Transverse colon (tissue), 4 donors: ENCODE measurements around the gene SCAPER.

Experiments used
- POLR2A ChIP-seq: fragments of 450-650 bp; IDR thresholded peaks from one replicate; pipeline ENCODE4 v1.6.1; 2016; ENCODE audit warnings: antibody characterized with exemption, mild to moderate bottlenecking, moderate library complexity
- POLR2AphosphoS5 ChIP-seq, 3 donors: sonication (generic); formaldehyde crosslinking; IDR thresholded peaks; one replicate each; pipeline ENCODE4 v1.6.1; 2016; ENCODE audit warnings: antibody characterized with exemption in 3 of 3
- TF ChIP-seq, protein P1 (sequence below), 5 experiments: fragments of 200-600 bp in 3 of 5; fragments of 450-650 bp in 2 of 5; sonication (generic) in 3 of 5; IDR thresholded peaks; 1 replicate in 2 of 5; 2 replicates in 3 of 5; pipeline ENCODE4 v1.5.1; 2016 to 2017; ENCODE audit warnings: antibody characterized with exemption in 5 of 5, inconsistent platforms in 3 of 5, mild to moderate bottlenecking in 2 of 5, moderate library complexity in 1 of 5

DNA sequence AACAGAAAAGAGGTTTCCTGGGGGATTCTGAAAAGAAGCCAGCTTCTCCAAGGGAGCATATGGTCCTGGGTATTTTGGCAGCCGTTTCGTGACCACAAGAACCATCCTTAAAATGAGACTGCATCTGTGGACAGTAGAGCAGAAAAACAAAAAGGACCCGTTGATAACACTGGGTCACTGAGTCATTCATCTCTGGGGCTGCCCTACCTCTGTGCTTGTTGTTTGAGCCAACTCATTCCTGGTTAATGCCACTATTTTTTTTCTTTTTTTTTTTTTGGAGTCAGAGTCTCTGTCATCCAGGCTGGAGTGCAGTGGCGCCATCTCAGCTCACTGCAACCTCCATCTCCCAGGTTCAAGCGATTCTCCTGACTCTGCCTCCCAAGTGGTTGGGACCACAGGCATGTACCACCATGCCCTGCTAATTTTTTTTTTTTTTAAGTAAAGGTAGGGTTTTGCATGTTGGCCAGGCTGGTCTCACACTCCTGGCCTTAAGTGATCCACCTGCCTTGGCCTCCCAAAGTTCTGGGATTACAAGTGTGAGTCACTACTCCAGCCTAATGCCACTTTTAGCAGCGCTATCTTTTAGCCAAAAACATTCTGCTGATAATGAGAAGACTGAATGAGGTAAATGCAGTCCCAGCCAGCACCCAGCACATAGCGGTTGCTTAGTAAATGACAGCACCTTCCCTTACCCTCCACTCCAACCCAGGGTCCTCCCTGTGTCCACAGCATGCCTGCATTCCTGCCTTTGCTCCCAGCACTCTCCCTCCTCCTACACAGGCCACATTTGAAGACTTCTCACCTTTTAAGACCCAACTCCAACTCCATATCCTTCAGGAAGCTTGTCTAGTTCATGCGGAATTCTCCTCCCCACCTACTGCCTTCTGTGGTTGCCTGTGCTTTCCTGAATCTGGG, 577.7 kb downstream of the SCAPER start:
- TF ChIP-seq, protein P1, sequence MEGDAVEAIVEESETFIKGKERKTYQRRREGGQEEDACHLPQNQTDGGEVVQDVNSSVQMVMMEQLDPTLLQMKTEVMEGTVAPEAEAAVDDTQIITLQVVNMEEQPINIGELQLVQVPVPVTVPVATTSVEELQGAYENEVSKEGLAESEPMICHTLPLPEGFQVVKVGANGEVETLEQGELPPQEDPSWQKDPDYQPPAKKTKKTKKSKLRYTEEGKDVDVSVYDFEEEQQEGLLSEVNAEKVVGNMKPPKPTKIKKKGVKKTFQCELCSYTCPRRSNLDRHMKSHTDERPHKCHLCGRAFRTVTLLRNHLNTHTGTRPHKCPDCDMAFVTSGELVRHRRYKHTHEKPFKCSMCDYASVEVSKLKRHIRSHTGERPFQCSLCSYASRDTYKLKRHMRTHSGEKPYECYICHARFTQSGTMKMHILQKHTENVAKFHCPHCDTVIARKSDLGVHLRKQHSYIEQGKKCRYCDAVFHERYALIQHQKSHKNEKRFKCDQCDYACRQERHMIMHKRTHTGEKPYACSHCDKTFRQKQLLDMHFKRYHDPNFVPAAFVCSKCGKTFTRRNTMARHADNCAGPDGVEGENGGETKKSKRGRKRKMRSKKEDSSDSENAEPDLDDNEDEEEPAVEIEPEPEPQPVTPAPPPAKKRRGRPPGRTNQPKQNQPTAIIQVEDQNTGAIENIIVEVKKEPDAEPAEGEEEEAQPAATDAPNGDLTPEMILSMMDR (IDR thresholded peaks at IDR 0.05), result no peak
- TF ChIP-seq POLR2AphosphoS5 (IDR thresholded peaks at IDR 0.05), result no peak
- TF ChIP-seq POLR2A, result no peak
